Fibroblast of villous mesenchyme (primary cell): Measurements from ENCODE around the gene FRMD4A. TPM values are rescaled to one million over a fixed set of nuclear protein-coding genes. Genes with fewer than 3 reads are reported as not detected.

ENCODE experiments used
- DNase-seq: peaks from one replicate; pipeline ENCODE4 v3.0.0-alpha.2; 2010; ENCODE audit warnings: low read depth
- H3K4me3 ChIP-seq: 2 replicates; pipeline ENCODE4 v1.5.1; 2011; ENCODE audit warnings: low read depth, mild to moderate bottlenecking, low read length
- total RNA-seq: library from RNA; depleted of rRNA; stranded (reverse); fragments of >200 nt; gene quantifications from 2 replicates; pipeline ENCODE4 v1.2.3, GENCODE V29; 2012
- TF ChIP-seq, protein P1 (sequence below): IDR thresholded peaks from 2 replicates; pipeline ENCODE4 v1.5.1; 2012; ENCODE audit warnings: low read depth, mild to moderate bottlenecking, low read length; ENCODE audit not compliant: insufficient read depth

FRMD4A gene
- total RNA-seq, 1 donor, result 40.2 TPM

DNA sequence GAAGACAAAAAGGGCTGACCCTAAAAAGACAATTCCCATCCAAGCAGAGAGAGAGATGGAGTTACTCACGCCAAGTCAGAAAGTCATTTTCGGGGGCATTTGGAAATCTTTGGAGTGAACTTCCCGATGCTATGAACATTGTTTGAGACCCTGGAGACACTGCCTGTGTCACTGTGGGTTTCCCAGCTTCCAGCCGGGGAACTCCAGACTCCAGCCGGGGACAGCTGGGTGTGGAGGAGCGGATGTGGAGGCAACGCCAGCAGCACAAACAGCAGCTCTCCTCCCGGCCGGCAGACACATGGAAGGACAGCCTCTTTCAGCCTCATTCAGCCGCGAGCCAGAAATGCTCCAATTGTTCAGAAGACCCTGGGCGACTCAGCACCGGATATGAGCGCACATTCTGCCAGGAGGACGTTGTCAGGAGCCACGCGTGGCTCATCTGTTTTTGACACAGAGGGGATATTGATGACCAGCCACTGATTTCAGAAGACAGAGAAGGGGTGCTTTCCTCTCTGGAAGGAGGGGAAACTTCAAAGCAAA is 646.4 kb downstream of the FRMD4A start:
- DNase-seq, result peak; percentile 78
- no peak overlapping the region for H3K4me3 ChIP-seq
- TF ChIP-seq, protein P1, sequence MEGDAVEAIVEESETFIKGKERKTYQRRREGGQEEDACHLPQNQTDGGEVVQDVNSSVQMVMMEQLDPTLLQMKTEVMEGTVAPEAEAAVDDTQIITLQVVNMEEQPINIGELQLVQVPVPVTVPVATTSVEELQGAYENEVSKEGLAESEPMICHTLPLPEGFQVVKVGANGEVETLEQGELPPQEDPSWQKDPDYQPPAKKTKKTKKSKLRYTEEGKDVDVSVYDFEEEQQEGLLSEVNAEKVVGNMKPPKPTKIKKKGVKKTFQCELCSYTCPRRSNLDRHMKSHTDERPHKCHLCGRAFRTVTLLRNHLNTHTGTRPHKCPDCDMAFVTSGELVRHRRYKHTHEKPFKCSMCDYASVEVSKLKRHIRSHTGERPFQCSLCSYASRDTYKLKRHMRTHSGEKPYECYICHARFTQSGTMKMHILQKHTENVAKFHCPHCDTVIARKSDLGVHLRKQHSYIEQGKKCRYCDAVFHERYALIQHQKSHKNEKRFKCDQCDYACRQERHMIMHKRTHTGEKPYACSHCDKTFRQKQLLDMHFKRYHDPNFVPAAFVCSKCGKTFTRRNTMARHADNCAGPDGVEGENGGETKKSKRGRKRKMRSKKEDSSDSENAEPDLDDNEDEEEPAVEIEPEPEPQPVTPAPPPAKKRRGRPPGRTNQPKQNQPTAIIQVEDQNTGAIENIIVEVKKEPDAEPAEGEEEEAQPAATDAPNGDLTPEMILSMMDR, result no peak

DNA sequence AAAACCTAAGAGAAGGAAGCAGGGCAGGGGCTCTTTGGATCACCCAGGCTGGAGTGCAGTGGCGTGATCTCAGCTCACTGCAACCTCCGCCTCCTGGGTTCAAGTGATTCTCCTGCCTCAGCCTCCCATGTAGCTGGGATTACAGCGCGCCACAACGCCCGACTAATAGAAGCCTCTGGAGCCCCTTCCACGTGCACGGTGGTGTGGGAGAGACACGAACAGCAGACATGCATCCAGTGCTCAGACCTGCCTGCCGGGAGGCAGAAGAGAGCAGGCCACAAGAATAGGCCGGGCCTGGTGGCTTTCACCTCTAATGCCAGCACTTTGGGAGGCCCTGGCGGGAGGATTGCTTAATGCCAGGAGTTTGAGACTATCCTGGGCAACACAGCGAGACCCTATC is 647.7 kb downstream of the FRMD4A start:
- no peak for DNase-seq
- no peak overlapping the region for H3K4me3 ChIP-seq
- TF ChIP-seq, protein P1, result no peak

DNA sequence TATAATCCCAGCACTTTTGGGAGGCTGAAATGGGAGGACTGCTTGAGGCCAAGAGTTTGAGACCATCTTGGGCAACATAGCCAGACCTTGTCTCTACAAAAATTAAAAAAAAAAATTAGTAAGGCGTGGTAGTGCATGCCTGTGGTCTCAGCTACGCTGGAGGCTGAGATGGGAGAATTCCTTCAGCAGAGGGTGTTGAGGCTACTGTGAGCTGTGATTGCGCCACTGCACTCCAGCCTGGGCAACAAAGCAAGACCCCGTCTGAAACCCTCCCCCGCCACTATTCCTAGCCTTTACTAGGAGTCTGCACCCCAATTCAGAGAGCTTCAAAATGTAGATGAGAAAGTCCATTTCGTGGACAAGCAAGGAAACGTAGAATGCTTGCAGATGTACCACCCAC is 648.8 kb downstream of the FRMD4A start:
- H3K4me3 ChIP-seq, result no peak overlapping the region
- DNase-seq, result peak; percentile 39
- TF ChIP-seq, protein P1, result no peak

DNA sequence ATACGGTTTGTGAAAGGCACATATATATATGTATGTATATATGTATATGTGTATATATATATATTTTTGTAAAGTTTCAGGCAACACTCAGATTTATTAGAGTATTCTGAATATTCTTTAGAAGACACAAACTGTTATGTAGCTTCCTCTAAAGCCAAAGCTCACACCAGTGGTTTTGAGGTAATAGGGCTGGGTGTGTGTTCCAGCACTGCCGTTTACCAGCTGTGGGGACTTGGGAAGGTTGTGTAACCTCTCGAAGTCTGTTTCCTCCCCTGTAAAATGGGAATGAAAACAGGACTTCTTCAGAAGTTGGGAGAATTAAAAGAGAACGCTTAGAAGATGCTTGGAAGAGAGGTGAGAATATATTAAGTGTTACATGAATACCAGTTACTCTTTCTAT is 649.2 kb downstream of the FRMD4A start:
- peak; percentile 34 for DNase-seq
- no peak overlapping the region for H3K4me3 ChIP-seq
- TF ChIP-seq, protein P1, result no peak

DNA sequence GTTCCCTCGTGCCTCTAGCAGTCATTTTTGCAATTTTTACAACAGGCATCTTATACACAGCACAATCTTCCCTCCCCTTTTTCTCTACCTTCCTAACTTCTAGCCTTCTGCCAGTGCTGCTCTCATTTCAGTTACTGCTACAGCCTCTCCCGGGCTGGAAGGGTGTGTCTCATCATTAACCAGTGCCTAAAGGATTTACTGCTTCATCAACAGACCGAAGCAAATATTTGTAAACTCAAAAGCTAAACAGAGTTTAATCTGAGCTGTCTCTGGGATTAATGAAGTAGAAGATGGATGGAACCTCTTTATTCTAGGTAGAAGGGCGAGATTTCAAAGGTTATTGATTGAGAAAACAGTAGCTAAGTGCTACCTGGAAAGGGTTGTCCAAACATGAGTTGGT is 649.6 kb downstream of the FRMD4A start:
- DNase-seq, result peak; percentile 40
- TF ChIP-seq, protein P1, result no peak

DNA sequence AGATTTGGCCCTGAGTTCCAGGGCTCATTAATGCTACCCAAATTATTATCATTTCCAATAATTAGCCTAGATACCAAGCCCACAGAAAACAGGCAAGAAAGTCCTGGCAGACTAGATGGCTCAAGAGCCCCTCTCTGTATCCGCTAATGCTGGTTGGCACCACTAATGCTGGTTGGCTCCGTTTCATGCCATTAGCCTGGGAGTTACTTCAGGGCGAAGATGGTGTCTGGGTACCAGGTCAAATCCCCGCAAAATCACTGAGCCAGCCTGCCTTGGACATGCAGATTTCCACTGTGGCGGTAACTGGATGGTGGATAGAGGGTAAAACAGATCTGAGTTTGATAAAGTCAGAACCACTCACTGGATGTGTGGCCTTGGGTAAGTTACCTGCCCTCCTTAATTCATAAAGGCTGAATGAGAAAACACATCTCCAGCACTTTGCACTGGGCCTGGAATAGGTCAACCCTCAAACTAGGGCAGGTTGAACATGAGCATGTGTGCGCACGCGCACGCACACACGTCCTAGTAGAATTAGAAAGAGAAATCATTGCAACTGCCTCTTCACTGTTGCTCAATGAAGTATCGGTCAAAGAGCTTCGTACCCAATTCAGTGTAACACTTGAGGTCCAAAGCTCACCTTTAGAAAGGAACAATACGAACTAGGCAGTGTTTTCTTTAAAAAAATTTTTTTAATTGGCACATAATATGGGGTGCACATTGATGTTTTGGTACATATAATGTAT is 652.5 kb downstream of the FRMD4A start:
- no peak for DNase-seq
- no peak overlapping the region for H3K4me3 ChIP-seq
- TF ChIP-seq, protein P1, result no peak

More for the DNA sequence above, 649.6 kb downstream of the FRMD4A start:
- H3K4me3 ChIP-seq, result no peak overlapping the region
